Lung (tissue), 12 donors: ENCODE measurements around the gene MTA1. TPM values are rescaled to one million over a fixed set of nuclear protein-coding genes. Genes with fewer than 3 reads are reported as not detected.

Source experiments
- ATAC-seq: fragments of 200-7000 bp; cut with Tn5 transposase; one replicate; pipeline ENCODE4 v1.9.1; 2020; ENCODE audit warnings: moderate number of reproducible peaks; ENCODE audit not compliant: insufficient read depth, low FRiP score
- DNase-seq, 3 donors: peaks; one replicate each; pipeline ENCODE4 v3.0.0-alpha.2; 2013 to 2017
- H3K27ac ChIP-seq, 2 donors: one replicate each; pipeline ENCODE4 v1.5.1; 2013; ENCODE audit warnings: mild to moderate bottlenecking in 2 of 2, moderate library complexity in 2 of 2, control low read depth in 1 of 2, inconsistent platforms in 1 of 2, low read depth in 1 of 2, low read length in 1 of 2
- H3K27me3 ChIP-seq, 3 donors: one replicate each; pipeline ENCODE4 v1.5.1; 2013; ENCODE audit warnings: low read length in 2 of 3; ENCODE audit not compliant: control insufficient read depth in 3 of 3, insufficient read depth in 3 of 3
- H3K36me3 ChIP-seq, 4 donors: one replicate each; pipeline ENCODE4 v1.5.1; 2013; ENCODE audit warnings: low read length in 4 of 4, mild to moderate bottlenecking in 1 of 4, moderate library complexity in 1 of 4; ENCODE audit not compliant: control insufficient read depth in 4 of 4, insufficient read depth in 4 of 4
- H3K4me1 ChIP-seq, 5 donors: one replicate each; pipeline ENCODE4 v1.5.1; 2013; ENCODE audit warnings: low read length in 5 of 5, mild to moderate bottlenecking in 2 of 5, moderate library complexity in 1 of 5; ENCODE audit not compliant: control insufficient read depth in 5 of 5, insufficient read depth in 5 of 5
- H3K4me3 ChIP-seq: one replicate; pipeline ENCODE4 v1.5.1; 2013; ENCODE audit warnings: mild to moderate bottlenecking, control low read depth, moderate library complexity
- H3K9ac ChIP-seq, 2 donors: one replicate each; pipeline ENCODE4 v1.5.1; 2013; ENCODE audit warnings: low read length in 2 of 2, control low read depth in 1 of 2; ENCODE audit not compliant: insufficient read depth in 1 of 2
- H3K9me3 ChIP-seq, 4 donors: one replicate each; pipeline ENCODE4 v1.5.1; 2013; ENCODE audit warnings: low read length in 3 of 4, mild to moderate bottlenecking in 1 of 4, moderate library complexity in 1 of 4; ENCODE audit not compliant: control insufficient read depth in 4 of 4, insufficient read depth in 3 of 4
- WGBS, 2 donors: extraction: QIAGEN DNeasy Blood & Tissue Kit; methylation state at CpG; one replicate each; pipeline ENCODE4 v1.1.7; 2013; 5-methylcytosine and 5-hydroxymethylcytosine counted together
- polyA plus RNA-seq, 2 donors: library from polyadenylated mRNA; stranded (reverse); fragments of 200-250 nt; gene quantifications; one replicate each; pipeline ENCODE4 v1.2.1, GENCODE V29; 2013
- total RNA-seq, 2 donors: library from RNA; depleted of rRNA in 1 of 2; stranded (reverse); fragments of >200 nt in 1 of 2; gene quantifications; one replicate each; pipeline ENCODE4 v1.2.1, GENCODE V29; 2014 to 2021
- TF ChIP-seq, protein P1 (sequence below): IDR thresholded peaks from 2 replicates; pipeline ENCODE4 v1.5.1; 2012; ENCODE audit warnings: mild to moderate bottlenecking; ENCODE audit errors: control extremely low read depth, extremely low read depth
- donor health status: control.
- donor health status: control.
- donor health status: Bipolar disorder and iron deficiency.
- donor health status: healthy.
- donor health status: DM: yes; HTN: yes; CAD: no.

MTA1 gene
- total and polyA plus RNA-seq, 4 donors, result 40.2 to 113 (median 63.6) TPM

DNA sequence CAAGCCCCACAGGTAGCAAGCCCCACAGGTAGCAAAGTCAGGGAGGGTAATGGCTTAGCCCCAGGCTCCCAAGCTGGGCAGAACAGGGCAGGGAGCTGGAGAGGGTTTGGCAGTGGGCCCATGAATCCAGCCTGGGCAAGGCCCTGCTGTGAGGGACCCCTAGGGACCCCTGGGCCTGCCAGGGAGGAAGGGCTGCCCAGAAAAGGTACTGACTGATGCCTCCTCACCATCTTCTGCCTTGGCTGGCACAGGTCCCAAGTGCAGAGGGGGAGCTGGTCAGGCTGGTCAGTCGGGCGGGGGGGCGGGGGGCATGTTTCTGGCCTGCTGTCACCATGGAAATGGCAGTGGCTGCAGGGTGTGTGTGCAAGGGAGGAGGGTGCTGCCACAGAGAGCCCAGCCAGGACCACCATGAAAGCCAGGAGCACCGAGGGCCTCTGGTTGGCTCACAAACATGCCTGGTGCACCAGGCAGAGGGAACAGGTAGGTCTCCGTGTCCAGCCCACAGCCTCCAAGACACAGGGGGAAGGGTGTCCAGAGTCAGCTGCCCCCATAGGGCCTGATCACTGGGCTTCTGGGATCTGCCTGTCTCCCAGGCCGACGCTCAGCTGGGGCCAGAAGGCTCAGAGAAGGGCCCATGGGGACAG lies 53.5 kb downstream of the MTA1 start:
- peak in 2 of 3 donors; percentile 40 to 59 for DNase-seq
- 31 to 40% methylated on average over 7 of the region's 7 CpGs for WGBS, 2 donors
- no peaks in the 10 kb centered on the region for H3K9me3 ChIP-seq
- no peaks in the 10 kb centered on the region for H3K27me3 ChIP-seq
- peaks cover 4 to 76% (median 26%) of the 10 kb centered on the region in 5 donors for H3K4me1 ChIP-seq
- H3K27ac ChIP-seq, result peak overlapping the region; percentile 86 to 100
- peaks cover 0 to 13% (median 2%) of the 10 kb centered on the region in 4 donors for H3K36me3 ChIP-seq
- H3K9ac ChIP-seq, result peak overlapping the region in 1 of 2 donors; percentile 55
- no peak for ATAC-seq
- H3K4me3 ChIP-seq, result no peak overlapping the region
- TF ChIP-seq, protein P1, sequence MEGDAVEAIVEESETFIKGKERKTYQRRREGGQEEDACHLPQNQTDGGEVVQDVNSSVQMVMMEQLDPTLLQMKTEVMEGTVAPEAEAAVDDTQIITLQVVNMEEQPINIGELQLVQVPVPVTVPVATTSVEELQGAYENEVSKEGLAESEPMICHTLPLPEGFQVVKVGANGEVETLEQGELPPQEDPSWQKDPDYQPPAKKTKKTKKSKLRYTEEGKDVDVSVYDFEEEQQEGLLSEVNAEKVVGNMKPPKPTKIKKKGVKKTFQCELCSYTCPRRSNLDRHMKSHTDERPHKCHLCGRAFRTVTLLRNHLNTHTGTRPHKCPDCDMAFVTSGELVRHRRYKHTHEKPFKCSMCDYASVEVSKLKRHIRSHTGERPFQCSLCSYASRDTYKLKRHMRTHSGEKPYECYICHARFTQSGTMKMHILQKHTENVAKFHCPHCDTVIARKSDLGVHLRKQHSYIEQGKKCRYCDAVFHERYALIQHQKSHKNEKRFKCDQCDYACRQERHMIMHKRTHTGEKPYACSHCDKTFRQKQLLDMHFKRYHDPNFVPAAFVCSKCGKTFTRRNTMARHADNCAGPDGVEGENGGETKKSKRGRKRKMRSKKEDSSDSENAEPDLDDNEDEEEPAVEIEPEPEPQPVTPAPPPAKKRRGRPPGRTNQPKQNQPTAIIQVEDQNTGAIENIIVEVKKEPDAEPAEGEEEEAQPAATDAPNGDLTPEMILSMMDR, result no peak

DNA sequence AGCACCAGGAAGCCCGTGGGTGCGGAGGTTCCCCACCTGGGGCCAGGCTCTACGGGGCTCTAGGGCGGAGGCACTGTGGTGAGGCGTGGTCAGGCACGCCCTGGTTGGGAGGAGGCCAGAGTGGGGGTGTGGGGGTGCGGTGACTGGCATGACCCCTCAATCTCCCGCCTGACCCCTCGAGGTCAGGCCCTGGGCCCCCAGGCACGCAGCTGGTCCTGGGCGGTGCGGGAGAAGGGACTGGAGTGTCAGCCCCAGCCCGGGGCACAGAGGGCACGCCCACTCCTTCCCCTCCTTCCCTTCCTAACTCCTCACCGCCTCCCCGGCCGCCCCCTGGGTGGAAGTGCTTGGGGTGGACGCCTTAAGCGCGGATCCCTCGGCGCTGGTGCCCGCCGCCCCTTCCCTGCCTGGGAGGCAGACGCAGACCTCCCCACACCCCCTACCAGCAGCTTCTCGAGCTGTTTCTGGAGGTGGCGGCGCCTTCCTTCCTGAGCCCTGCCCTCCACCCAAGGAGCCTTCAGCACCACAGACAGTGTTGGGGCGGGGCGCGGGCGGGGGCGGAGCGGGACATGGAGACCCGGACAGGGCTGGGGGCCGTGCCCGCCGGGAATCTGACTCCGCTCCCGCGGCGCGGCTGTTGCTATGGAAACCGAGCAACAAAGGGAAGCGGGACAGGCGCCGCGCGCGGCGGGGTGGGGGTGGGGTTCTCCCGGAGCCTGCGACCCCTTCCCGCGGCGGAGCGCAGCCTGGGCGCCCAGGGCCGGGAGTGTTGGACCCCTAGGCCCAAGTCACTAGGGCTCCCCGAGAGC lies 54.3 kb downstream of the MTA1 start:
- H3K4me1 ChIP-seq, result peaks cover 4 to 69% (median 26%) of the 10 kb centered on the region in 5 donors
- no peaks in the 10 kb centered on the region for H3K27me3 ChIP-seq
- WGBS, 2 donors, result 1% methylated on average over 46 to 60 of the region's 60 CpGs
- peak overlapping the region in 1 of 2 donors; percentile 55 for H3K9ac ChIP-seq
- peaks cover 0 to 10% (median 0%) of the 10 kb centered on the region in 4 donors for H3K36me3 ChIP-seq
- peak overlapping the region; percentile 86 to 100 for H3K27ac ChIP-seq
- peak; percentile 53 for ATAC-seq
- H3K9me3 ChIP-seq, result no peaks in the 10 kb centered on the region
- peak; percentile 96 to 98 (median 96) for DNase-seq
- peak overlapping the region; percentile 39 for H3K4me3 ChIP-seq
- TF ChIP-seq, protein P1, result no peak

DNA sequence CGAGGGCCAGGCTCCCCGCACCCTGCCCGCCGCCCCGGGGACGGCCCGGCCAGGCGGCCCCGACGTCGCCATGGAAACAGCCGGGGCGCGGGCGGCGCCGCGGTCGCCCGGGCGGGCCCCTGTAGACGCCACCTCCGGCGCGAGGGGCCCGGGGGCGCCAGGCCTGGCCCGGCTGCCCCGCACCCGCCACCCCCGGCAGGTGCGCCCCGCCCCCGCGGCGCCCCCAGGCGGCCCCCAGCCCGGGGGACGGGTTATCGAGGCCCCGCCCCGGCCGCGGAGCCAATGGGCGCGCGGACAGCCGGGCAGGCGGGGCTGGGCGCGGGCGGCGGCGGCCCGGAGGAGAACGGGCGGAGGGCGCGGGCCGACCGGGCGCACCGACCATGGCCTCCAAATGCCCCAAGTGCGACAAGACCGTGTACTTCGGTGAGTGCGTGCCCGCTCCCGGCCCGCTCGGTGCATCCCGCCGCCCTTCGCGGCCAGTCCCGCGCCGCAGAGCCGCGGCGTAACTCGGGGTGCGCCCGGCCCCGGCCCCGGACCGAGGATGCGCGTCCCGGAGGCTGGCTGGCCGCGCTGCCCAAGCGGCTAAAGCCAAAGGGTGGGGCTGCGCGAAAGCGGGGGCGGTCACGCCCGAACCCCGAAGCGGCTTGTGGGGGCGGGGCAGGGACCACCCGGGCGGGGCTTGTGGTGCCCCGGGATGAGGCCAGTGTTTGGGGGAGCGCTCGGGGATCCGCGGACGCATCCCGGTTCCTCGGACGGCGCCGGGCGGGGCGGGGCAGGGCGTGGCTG lies 55.0 kb downstream of the MTA1 start, which contains the start of gene CRIP2:
Gene CRIP2, plus strand, starts transcription at position 339 of the 786 bp plus-strand sequence. Its CDS starts 42 bp downstream, at position 381.
- WGBS, 2 donors, result 1% methylated on average over 70 to 118 of the region's 118 CpGs
- Histone ChIP-seq H3K4me3 (peak within 1 kb of the TSS; percentile 75), H3K36me3 (peaks cover 0 to 9% (median 0%) of the 10 kb centered on the region in 4 donors), H3K27me3 (no peaks in the 10 kb centered on the region), H3K4me1 (peaks cover 4 to 61% (median 20%) of the 10 kb centered on the region in 5 donors), H3K9me3 (no peaks in the 10 kb centered on the region), H3K27ac (peak within 1 kb of the TSS; percentile 96 to 100), H3K9ac (peak within 1 kb of the TSS; percentile 49 to 68)
- TF ChIP-seq, protein P1, result no peak
- peak; percentile 30 for ATAC-seq
- DNase-seq, result peak; percentile 68 to 70 (median 70)
